Stimulated activated CD8-positive, alpha-beta memory T cell treated with anti-CD3 and anti-CD28 coated beads, Interleukin-15, amount 100 ng/mL, for 4 hours (primary cell): ENCODE data around the gene GOLGA6L9.
"Not testable (repeated sequence)": the region's sequence is repeated elsewhere in the genome, so short reads cannot be mapped to it uniquely, and the experiment has no call there.

ENCODE experiments used
- DNase-seq, 2 donors: peaks; one replicate each; pipeline ENCODE4 v3.0.0-alpha.2; 2020; ENCODE audit warnings: low read depth in 2 of 2

Gene GOLGA6L9, protein sequence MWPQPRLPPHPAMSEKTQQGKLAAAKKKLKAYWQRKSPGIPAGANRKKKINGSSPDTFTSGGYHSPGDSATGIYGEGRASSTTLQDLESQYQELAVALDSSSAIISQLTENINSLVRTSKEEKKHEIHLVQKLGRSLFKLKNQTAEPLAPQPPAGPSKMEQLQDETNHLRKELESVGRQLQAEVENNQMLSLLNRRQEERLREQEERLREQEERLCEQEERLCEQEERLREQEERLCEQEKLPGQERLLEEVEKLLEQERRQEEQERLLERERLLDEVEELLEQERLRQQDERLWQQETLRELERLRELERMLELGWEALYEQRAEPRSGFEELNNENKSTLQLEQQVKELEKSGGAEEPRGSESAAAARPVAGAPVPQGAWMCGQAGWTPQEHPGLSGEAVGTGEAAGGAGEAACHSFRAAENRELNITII

DNA sequence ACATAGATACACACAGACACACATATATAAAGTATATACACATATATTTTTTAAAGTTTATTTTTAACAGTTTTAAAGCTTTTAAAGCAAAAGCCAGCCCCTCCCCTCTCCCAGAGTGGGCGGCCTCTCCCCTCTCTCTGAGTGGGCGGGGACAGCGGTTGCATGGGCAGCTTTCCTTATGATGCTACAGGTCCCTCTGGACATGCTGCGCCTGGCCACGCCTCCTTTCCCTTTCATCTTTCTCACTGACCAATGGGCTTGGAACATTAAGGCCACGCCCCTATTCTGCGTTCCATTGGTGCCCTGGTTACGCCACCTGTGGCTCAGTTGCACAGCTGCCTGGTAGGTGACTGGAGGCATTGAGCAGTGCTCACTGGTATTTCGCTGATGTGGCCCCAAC, at the start of gene GOLGA6L9:
TSS of gene GOLGA6L9 (plus strand) at position 124 of the 400 bp plus-strand sequence. CDS start at position 388, 264 bp downstream.
- not testable (repeated sequence) for DNase-seq

DNA sequence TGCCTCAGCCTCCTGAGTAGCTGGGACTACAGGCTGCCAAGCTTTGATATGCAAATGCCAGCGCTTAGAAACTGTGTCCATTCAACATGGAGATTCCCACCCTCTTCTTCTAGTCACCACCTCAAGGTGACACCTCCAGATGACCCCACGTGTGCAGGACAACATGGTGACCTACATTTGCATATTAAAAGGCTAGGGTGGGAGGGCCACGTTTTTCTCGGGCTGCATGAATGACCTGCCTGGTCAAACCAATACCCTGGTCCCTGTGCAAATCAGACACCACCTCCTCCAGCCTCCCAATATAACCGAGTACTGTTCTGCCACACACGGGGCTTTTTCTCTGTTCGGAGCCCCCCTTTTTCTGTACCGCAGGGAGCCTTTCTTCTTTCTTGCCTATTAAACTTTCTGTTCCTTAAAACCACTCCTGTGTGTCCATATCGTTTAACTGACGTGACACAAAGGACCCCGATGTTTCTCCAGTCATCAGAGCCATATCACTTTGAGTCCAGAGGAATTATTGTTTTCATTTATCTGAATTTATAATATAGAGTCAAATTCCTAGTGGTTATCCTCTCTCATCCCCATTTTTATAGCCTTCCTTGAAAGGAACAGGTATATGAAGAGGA, 48.2 kb upstream of the GOLGA6L9 start:
- not testable (repeated sequence) for DNase-seq

DNA sequence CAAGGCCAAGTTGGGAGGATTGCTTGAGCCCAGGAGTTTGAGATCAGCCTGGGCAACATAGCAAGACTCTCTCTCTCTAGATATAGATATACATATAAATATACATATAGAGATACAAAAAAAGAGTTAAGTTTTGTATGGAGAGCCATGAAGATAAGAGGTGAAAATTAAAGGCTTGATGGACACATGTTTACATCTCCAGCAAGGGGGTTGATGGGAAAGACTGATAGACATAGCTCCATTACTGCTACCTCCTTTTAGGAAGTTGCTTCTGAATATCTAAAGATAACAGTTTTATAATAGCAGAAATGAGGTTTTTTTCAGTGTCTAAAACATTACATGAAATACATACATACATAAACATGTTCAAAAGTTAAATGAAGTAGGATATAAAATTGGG, 42.4 kb upstream of the GOLGA6L9 start:
- DNase-seq: not testable (repeated sequence)

DNA sequence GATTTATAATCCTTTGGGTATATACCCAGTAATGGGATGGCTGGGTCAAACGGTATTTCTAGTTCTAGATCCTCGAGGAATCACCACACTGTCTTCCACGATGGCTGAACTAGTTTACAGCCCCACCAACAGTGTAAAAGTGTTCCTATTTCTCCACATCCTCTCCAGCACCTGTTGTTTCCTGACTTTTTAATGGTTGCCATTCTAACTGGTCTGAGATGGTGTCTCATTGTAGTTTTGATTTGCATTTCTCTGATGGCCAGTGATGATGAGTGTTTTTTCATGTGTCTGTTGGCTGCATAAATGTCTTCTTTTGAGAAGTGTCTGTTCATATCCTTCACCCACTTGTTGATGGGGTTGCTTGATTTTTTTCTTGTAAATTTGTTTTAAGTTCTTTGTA, 39.5 kb upstream of the GOLGA6L9 start:
- not testable (repeated sequence) for DNase-seq

DNA sequence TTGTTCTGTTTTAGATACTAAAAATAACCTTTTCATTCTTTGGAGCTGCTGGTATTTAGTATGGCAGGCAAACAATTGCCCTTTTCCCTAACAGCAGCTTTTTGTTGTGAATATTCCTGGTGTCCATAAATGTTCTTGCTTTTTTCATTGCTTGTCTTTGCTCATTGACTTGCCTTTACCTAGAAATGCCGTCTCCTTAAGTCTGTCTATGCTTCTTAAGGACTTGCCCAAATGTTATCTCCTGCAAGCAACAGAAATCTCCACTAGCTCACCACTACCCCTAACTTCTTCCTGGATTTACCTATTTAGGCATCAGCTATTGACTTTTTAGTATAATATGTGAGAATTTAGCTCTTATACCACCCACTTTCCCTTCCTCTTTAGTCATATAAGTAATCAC, 37.5 kb upstream of the GOLGA6L9 start:
- not testable (repeated sequence) for DNase-seq

DNA sequence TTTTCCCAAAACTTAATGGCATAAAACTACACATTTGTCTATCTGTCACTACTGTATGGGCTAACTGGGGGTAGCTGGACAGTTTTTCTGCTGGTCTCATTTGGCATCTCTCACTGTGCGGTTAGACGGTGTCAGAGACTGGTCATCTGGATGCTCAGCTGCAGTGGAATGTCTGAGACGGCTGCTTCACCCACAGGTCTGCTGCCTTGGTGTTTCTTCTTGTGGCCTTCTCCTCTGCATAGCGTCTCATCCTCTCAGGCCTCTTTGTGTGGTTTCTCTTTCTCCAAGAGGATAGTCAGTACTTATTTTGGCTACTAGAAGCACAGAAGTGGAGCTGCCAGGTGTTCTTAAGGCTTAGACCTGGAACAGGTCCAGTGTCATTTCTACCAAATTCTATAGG, 35.9 kb upstream of the GOLGA6L9 start:
- DNase-seq: no peak

DNA sequence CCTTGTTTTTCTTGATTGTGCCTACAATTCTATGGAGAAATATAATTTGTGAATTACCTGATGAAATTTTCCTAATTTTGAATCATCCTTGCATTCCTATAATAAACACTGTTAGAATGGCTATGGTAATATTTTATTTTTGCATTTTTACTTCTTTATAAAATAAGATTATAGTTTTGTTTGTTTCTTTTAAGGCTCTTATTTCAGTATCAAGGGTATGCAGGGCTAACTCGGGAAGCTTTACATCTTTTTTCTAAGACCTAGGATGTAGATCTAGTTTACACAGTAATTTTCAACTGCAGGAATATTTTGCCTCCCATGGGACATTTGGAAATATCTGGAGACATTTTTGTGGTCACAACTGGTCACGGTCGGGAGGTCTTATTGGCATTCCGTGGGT, 33.8 kb upstream of the GOLGA6L9 start:
- DNase-seq: not testable (repeated sequence)

DNA sequence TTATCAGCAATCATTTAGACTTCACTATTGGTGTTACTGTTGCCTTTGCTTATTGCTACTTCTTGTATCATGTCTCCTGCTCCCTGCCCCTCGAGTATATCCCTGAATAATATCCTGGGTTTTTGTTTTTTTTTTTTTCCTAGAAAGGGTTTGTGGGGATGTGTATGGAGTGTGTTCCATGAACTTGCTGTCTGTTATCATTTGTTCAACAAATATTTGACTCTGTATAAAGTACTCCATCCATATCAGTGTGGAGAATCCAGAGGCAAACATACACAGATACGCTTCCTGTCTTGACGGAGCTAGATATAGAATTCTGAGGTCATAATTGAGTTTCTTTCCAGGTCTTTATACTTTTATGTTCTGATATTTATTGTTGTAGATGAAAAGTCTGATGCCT, 31.8 kb upstream of the GOLGA6L9 start:
- no peak for DNase-seq

DNA sequence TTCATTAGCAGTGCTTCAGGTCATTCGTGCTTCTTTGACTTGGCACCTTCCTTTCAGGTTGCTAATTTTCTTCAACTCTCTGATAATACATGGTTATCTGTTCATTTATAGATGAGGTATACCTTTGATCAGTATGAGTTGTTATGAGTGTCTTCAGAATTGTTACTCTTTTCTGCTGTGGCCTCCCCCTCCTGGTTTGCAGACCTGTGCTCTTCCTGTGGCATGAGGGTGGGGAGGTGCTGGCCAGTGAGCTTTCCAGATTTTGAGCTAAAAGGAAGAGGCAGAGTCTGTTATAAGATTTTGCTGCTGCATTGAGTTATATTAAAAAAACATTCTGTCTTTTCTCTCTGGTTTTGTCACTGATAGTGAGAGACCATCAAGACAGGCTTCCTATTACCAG, 30.8 kb upstream of the GOLGA6L9 start:
- no peak for DNase-seq

DNA sequence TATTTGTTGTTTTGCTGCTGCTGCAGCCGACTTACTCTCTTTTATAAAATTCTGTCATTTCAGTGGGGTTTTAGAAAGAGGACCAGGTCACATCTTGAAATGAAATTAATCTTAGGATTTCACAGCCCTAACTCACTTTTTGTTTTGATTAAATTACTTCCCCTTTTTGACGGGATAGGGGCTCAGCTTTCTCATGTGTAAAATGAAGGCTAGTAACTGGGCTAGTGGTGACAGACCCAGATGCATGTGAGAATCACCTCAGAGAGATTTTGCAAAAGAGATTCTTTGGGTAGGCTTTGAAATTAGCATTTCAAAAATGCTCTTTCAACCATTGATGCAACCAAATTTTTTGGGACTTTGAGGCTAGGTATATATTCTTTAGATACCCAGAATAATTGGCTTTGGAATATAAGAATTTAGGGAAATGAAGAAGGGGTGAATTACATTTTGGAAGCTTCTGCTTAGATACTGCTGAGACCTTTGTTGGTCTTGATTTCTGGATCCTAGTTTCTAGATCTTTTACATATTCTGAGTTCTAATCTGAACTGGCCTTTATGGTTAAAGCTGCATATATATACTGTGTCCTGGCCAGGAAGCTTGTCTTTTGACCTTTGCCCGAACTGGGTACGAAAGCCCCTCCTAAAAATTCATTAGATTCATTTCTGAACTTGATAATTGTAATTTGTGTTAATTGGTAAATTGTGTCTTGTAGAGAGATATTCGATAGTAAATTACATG, 30.1 kb upstream of the GOLGA6L9 start:
- not testable (repeated sequence) for DNase-seq

DNA sequence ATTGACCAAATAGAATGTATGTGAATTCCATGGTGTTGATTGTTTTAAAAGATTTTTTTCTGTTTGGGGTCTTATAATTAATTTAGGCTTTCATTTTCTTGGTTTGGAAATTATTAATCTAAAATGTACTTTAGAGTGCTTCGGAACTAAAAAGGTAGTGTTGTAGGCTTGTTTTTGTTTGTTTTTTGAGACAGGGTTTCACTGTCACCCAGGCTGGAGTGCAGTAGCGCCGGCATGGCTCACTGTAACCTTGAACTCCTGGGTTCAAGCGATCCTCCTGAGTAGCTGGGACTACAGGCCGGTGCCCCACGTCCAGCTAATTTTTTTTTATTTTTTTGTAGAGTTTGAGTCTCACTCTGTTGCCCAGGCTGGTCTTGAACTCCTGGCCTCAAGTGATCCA, 27.7 kb upstream of the GOLGA6L9 start:
- DNase-seq: not testable (repeated sequence)

DNA sequence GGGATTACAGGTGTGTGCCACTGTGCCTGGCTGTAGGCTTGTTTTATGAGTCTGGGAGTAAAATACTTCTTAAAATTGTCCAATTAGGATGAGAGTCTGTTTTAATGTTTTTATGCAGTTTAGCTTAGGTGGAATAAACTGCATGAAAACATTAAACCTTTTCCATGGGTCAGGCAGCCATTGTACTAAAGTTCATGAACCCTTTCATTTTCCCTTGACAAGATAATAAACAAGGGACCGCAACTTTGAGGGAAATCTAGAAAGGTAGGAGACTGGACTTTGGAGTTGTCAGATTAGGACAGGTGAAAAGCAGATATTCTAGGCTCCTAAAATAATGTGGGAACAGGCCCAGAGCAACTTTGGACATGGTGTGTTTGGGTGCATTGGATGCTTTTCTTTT, 27.3 kb upstream of the GOLGA6L9 start:
- not testable (repeated sequence) for DNase-seq

DNA sequence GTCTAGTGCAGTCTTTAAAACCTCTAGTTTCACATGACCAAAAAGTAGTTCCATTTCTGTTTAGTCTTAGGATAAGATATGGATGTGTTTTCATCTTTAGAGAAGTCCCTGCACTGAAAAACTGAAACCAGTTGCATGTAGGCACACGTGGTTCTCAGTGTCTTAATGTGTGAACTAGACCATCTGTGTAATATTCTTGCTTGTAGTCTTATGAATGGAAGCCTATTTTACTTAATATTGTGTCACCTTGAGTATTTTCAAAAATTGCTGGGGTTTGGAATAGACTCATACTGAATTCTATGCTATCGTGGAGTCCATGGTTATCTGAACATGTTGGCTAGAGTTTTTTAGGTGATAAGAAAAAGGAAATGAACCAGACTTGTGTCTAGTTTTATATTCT, 23.4 kb upstream of the GOLGA6L9 start:
- not testable (repeated sequence) for DNase-seq

DNA sequence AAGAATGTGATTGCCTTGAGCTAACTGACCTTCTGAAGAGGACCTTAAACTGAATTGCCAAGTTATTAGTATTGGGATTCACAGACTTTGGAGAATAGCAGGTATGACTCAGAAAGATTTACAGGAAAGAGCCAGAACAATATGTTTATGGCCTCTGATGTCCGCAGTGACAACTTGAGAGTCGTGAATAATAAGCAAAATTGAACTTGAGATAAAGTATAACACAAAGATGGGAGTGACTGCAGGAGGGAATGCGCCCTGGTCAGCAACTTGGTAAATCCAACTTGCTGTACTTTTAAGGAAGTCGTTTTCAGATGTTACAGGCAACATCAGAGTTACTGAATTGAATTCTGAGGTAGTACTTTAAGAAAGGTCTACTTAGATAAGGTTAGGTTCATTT, 19.3 kb upstream of the GOLGA6L9 start:
- not testable (repeated sequence) for DNase-seq

DNA sequence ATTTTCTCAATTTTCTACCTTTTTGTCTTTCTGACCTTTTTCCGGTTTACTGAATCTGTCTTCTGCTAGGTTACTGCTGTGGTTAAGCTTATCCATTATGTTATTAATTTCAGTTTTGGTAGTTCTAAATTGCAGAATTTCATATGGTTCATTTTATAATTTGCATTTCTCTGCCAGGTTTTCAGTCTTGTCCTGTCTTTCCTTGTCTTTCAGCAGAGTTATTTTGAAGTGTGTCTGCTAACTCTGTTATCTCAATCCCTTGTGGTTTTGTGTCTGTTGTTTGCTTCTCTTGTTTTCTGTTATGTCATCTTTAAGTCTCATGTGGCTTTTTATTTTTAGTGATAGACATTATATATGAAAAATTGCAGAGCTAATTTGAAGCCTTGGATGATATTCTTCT, 18.0 kb upstream of the GOLGA6L9 start:
- DNase-seq: not testable (repeated sequence)

DNA sequence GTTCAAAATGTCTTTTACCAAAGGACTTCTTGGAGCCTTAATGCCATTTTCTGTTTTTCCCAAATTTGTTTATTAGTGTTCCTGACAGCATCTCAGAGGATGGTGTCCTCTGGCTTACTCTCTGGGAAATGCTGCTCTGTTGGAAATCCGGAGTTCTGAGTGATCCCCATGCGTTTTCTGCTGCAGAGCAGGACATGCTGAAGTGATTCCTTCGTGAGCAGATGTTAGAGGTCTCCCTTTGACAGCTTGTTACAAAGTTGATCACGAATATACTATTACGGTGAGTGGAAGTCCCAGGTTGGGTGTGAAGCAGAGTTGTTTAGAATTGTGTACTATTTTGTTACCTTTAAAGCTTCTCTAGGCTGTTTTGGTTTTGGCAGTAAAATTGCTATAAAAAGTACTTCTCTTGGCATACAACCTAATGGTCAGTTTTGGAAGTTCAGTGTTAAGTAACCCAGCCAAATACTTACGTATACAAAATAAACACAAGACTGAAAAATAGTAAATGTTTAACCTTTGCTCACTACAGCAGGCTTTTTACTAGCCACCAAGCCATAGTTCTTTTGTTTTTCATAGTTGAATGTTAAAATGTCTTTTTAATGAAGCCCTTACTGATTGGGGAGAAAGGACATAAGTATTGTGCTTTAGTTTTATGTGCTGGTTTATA, 15.0 kb upstream of the GOLGA6L9 start:
- DNase-seq: not testable (repeated sequence)

DNA sequence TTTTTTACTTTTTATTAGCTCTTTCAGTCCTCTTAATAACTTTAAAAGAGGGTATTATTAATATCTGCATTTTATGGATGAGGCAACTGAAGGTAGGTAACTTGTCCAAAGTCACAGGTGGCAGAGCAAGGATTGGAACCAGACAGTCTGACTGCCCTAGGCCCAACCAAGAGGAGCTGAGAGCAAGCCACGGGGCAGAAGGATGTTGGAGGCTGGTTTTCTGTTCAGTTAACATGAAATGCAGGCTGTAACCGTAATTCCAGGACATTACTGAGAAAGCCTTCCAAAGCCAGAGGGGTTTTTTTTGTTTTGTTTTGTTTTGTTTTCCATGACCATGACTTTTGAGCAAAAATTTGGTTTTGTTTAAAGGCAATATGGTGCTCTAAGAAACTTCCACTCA, 9.1 kb upstream of the GOLGA6L9 start:
- DNase-seq: not testable (repeated sequence)

DNA sequence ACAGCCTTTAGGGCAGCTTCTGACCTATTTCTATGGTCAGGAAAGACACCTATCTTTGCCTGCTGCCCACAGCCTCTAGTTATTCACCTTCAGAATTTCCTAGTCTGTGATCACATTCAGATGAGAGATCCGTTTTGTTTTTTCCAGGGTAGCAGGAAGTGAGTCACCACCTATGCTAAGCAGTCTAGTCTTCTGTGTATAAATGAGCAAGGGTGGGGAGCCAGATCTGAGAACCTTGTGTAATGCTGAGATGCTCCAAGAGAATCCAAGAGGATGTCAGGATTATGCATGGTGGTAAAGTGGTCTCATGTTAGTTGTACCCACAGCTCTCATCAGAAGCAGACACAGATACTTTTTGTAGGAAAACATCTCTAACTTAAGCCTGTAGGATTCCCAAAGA, 8.7 kb upstream of the GOLGA6L9 start:
- DNase-seq: not testable (repeated sequence)

DNA sequence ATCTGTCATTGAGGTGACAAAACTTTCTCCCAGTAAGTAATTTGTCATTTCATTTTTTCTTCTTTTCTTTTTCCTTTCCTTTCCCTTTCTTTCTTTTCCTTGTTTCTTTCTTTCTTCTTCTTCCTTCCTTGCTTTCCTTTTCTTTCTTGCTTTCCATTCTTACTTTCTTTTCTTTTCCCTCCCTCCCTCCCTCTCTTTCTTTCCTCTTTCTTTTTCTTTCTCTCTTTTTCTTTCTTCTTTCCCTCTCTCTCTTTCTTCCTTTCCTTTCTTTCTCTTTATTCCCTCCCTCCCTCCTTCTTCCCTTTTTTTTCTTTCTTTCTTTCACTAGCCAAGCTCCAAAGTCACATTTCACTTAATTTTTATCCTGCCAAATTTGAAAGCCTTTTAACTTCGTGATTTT, 2.5 kb upstream of the GOLGA6L9 start:
- not testable (repeated sequence) for DNase-seq

DNA sequence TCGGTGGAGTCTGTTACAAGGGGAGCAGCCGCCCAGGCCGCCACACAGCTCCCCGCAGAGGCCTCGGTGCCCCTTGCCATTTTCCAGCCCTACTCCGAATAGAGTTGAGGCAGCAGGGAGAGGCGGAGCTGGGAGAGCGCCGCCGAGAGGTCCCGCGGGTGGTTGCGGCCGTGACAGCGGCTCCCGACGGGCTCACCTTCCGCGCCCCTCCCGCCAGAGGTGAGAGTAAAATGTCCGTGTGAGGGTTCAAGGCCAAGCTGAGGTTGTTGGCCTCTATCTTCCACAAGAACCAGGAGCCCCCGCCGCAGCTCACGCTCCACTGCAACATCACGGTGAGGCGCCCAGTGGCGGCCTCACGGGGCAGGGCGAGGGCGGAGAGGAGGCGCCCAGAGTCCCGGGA, 15.8 kb downstream of the GOLGA6L9 start:
- peak in 1 of 2 donors; percentile 1 for DNase-seq

DNA sequence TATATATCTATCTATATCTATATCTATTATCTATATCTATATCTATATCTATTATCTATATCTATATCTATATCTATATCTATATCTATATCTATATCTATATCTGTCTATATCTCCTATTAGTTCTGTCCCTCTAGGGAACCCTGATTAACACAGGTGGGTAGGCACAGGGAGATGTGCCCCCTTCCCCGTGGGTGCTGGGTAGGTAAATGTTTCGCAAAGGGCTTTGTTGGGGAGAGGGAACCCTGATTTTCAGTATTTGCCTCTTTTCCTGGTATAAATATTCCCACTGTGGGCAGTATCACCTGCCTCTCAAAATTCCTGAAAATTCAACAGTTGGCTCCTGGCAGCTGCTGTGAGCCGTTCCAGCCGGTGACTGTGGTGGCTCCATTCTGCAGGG, 27.7 kb downstream of the GOLGA6L9 start:
- DNase-seq: not testable (repeated sequence)

DNA sequence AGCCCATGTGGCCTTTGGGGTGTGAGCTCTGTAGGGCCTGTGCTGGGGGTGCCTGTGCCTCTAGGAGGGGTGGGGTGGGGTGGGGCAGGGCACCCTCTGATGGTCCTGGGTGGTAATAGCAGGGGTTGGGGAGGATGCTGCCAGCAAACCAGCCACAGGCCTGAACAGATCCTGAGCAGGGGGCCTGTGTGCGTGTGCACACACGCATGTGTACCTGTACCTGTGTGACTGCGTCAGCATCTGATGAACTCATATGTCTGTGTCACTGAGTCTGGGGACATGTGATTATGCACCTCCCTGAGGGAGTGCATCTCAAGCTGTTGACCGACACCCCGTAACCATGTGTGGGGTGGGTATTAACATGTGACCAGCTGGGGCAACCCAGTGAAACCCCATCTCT, 36.0 kb downstream of the GOLGA6L9 start:
- not testable (repeated sequence) for DNase-seq
